OCI-LY3 (cell line): Measurements from ENCODE around the gene KRTAP25-1.

ENCODE experiments used
- CTCF ChIP-seq: fragments of 200-600, 300-600 bp; sonication (generic); IDR thresholded peaks from 2 replicates; pipeline ENCODE4 v1.5.1; 2014; ENCODE audit warnings: antibody characterized with exemption, low read length, low read depth
- EZH2phosphoT487 ChIP-seq: fragments of 200-600 bp; shearing (Covaris generic); IDR thresholded peaks from 2 replicates; pipeline ENCODE4 v1.6.1; 2018; ENCODE audit warnings: antibody characterized with exemption, mixed run types, low read depth

DNA sequence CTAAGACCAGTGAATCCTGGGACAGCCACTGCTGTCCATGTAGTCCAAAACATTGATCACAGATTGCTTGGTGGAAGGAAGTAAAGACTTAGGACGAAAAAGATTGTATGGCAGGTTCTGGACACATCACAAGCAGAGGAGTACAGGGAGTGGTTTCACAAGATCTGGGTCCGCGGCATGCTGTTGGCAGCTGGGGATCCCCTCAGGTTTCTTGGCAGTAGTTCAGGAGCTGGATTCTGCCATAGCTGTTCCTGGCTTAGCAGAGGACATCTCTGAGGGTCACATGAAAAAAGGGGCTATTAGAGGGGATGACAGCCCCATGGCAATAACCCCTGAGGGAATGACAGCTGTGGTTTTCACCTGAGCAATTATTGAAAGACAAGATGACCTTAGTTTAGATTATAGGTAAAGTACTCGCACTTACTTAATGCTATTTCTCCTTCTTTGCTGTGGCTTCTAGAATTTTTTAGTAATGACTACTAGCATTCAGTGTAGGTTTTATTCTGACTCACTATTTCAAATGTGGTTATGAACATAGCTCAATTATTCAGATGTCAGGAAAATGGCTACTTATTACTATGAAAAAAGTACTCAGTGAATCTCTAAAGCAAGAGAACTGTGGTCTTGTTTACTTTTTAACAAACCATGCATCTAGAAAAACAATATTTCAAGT lies 40.0 kb upstream of the KRTAP25-1 start:
- TF ChIP-seq CTCF (no peak), EZH2phosphoT487 (no peak)
